BJ (cell line): ENCODE results near the gene SLC4A7. TPM values are rescaled to one million over a fixed set of nuclear protein-coding genes. Genes with fewer than 3 reads are reported as not detected.

Source experiments
- CTCF ChIA-PET: fragments of 350-600 bp; formaldehyde crosslinking; extraction: SDS; loops from one replicate; lab custom pipeline; 2021; ENCODE audit warnings: antibody characterized with exemption, inconsistent platforms; lab: Yijun Ruan, JAX
- POLR2A ChIA-PET: fragments of 300-600 bp; sonication (Branson Sonifier 250); formaldehyde crosslinking; extraction: SDS; loops from one replicate; lab custom pipeline; 2021; ENCODE audit warnings: antibody characterized with exemption; lab: Charles Lee
- DNase-seq: peaks from one replicate; pipeline ENCODE4 v3.0.0-alpha.2; 2011; ENCODE audit warnings: low read depth
- H3K27me3 ChIP-seq: 2 replicates; pipeline ENCODE4 v1.6.0; 2011; ENCODE audit warnings: low read length; ENCODE audit not compliant: control insufficient read depth, insufficient read depth
- H3K36me3 ChIP-seq: 2 replicates; pipeline ENCODE4 v1.5.1; 2011; ENCODE audit warnings: low read length; ENCODE audit not compliant: control insufficient read depth, insufficient read depth
- H3K4me3 ChIP-seq: 2 replicates; pipeline ENCODE4 v1.5.1; 2011; ENCODE audit warnings: low read depth, mild to moderate bottlenecking, control low read depth, low read length
- CTCF ChIP-seq: IDR thresholded peaks from 2 replicates; pipeline ENCODE4 v1.5.1; 2011; ENCODE audit warnings: low read depth, mild to moderate bottlenecking, control low read depth, inconsistent platforms, low read length, moderate library complexity; ENCODE audit not compliant: insufficient read depth
- polyA plus RNA-seq: library from polyadenylated mRNA; depleted of rRNA; stranded (reverse); fragments of >200 nt; gene quantifications from 2 replicates; pipeline ENCODE4 v1.2.3, GENCODE V29; 2011

The SLC4A7 gene
- polyA plus RNA-seq, 1 experiment, result 15.4 TPM

DNA sequence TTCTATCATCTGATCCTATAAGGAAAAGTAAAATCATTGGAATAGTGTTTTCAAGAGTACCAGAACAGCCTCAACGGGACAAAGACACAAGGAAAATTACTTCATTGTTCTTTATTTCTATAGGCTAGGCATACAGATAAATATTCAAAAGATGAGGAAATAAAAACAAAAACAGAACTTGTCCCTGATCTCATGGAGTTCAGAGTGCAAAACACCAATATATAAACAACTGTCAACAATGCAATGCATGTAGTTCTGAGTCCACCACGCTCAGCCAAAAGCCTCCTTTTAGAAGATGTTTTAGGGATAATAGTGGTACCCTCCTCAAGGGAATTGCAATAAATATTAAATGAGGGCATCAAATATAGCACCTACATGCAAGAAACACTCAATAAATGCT is 4.6 kb upstream of the SLC4A7 start:
- no peak for DNase-seq
- H3K36me3 ChIP-seq, result no peaks in the 10 kb centered on the region
- POLR2A ChIA-PET, result no interaction called here
- no peak for TF ChIP-seq CTCF
- H3K4me3 ChIP-seq, result no peak overlapping the region
- no peaks in the 10 kb centered on the region for H3K27me3 ChIP-seq
- CTCF ChIA-PET, result interaction anchor here (0.7 to 1.6 kb wide), 2 partner anchors 12 to 42 kb away, joined by 3 to 4 read pairs; no protein-coding TSS in a partner anchor

- no peak overlapping the region for H3K4me3 ChIP-seq
- TF ChIP-seq CTCF, result no peak
- no peaks in the 10 kb centered on the region for H3K36me3 ChIP-seq
- ChIA-PET CTCF (interaction anchor here (1.5 to 2.8 kb wide), 3 partner anchors 13 to 193 kb away, joined by 3 to 7 read pairs (median 4); no protein-coding TSS in a partner anchor), POLR2A (no interaction called here)
- no peak for DNase-seq
- no peaks in the 10 kb centered on the region for H3K27me3 ChIP-seq
These were observed 3.2 kb upstream of the SLC4A7 start for GRCh38 chr3:27487383-27487782.

GRCh38 chr3:27486336-27486735 is 2.2 kb upstream of the SLC4A7 start:
- Histone ChIP-seq H3K4me3 (no peak overlapping the region), H3K27me3 (no peaks in the 10 kb centered on the region), H3K36me3 (no peaks in the 10 kb centered on the region)
- ChIA-PET CTCF (interaction anchor here (0.7 to 2.8 kb wide), 3 partner anchors 14 to 173 kb away, joined by 3 to 7 read pairs (median 3); no protein-coding TSS in a partner anchor), POLR2A (no interaction called here)
- DNase-seq, result no peak
- no peak for TF ChIP-seq CTCF

DNA sequence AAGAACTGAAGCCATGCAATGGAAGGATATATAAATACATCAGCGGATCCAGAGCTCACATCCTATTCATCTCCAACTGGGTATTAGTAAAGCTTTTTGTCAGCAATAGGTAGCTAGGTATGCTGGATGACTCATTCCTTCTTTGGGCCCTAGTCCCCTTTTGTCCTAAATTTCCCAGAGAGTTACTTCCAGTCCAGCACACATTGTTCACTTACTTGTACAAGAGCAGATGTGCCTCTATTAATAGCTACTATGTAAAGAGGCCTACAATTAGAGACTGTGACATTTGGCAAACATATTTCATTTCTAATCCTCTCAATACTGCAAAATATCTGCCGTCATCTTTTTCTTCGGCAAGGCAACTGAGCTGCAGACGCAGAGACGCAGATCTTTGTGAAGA is 1.7 kb upstream of the SLC4A7 start:
- H3K27me3 ChIP-seq, result no peaks in the 10 kb centered on the region
- H3K4me3 ChIP-seq, result no peak overlapping the region
- H3K36me3 ChIP-seq, result no peaks in the 10 kb centered on the region
- DNase-seq, result no peak
- CTCF ChIA-PET, result interaction anchor here (0.7 to 2.8 kb wide), 2 partner anchors 15 to 138 kb away, joined by 3 to 7 read pairs; no protein-coding TSS in a partner anchor
- no peak for TF ChIP-seq CTCF
- POLR2A ChIA-PET, result no interaction called here

- no peak for TF ChIP-seq CTCF
- ChIA-PET POLR2A (interaction anchor here (0.8 kb wide), 1 partner anchor 52 kb away, joined by 4 read pairs; no protein-coding TSS in a partner anchor), CTCF (interaction anchor here (1.0 kb wide), 1 partner anchor 175 kb away, joined by 4 read pairs; no protein-coding TSS in a partner anchor)
- peak; percentile 32 for DNase-seq
- H3K36me3 ChIP-seq, result no peaks in the 10 kb centered on the region
- no peaks in the 10 kb centered on the region for H3K27me3 ChIP-seq
- H3K4me3 ChIP-seq, result peak overlapping the region; percentile 91
These were observed 818 bp downstream of the SLC4A7 start for GRCh38 chr3:27483117-27484014.
